ENCODE data around the gene TMEM129.
A peak's percentile ranks its signal among the peaks of the same experiment; 100 is the strongest.

DNA sequence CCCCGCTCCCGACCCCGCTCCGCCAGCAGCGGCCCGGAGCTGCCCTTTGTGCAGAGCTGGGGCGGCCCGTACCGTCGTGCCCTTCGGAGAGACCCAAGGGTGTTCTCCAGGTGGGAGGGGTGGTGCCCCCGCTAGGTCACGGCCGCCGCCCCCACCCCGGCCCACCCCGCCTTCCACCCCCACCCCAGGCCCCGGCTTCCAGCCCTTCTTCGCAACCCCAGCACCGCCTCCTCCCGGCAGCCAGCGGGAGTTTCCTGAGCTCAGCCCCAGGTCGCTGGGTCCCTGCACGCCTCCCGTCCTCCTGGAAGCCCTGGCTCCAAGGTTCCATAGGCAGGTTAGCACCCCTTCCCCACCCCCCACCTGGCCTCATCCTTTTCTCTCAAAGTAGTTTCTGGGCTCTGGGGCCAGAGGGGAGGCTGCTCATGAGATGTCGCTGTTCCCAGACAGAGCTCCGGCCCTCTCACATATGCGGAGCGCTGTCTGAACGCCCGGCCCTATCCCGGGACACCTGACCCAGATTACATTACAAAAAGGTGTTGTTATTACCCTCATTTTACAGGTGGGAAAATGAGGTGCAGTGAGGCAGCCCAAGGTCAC is 46.7 kb upstream of the TMEM129 start:
- TF ChIP-seq, protein P1, sequence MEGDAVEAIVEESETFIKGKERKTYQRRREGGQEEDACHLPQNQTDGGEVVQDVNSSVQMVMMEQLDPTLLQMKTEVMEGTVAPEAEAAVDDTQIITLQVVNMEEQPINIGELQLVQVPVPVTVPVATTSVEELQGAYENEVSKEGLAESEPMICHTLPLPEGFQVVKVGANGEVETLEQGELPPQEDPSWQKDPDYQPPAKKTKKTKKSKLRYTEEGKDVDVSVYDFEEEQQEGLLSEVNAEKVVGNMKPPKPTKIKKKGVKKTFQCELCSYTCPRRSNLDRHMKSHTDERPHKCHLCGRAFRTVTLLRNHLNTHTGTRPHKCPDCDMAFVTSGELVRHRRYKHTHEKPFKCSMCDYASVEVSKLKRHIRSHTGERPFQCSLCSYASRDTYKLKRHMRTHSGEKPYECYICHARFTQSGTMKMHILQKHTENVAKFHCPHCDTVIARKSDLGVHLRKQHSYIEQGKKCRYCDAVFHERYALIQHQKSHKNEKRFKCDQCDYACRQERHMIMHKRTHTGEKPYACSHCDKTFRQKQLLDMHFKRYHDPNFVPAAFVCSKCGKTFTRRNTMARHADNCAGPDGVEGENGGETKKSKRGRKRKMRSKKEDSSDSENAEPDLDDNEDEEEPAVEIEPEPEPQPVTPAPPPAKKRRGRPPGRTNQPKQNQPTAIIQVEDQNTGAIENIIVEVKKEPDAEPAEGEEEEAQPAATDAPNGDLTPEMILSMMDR (IDR thresholded peaks at IDR 0.05; ENCODE audit: low read depth, low read length, poor library complexity, severe bottlenecking): peak; percentile 40
- no peak for TF ChIP-seq EZH2phosphoT487 (IDR thresholded peaks at IDR 0.05; ENCODE audit: borderline replicate concordance, low read length)
